ENCODE results near the gene OLA1.

OLA1 gene

GRCh38 chr2:174192664-174193063, 55.7 kb downstream of the OLA1 start:
- TF ChIP-seq CTCF (IDR thresholded peaks at IDR 0.05; ENCODE audit: low read length): no peak
- TF ChIP-seq EZH2 (optimal IDR thresholded peaks at IDR 0.05; ENCODE audit: low read depth, low read length): no peak
- TF ChIP-seq EZH2phosphoT487 (IDR thresholded peaks at IDR 0.05; ENCODE audit: low read length): no peak
- Histone ChIP-seq H3K27ac (ENCODE audit: low read length) (no peak overlapping the region), H3K9ac (ENCODE audit: low read length) (no peak overlapping the region), H3K36me3 (replicated peaks; ENCODE audit: insufficient read depth, low read length) (no peaks in the 10 kb centered on the region), H3K79me2 (ENCODE audit: low read length) (peaks cover 15% of the 10 kb centered on the region), H3K9me3 (replicated peaks; ENCODE audit: insufficient read depth, low read length) (no peaks in the 10 kb centered on the region), H3K4me3 (ENCODE audit: low read length) (no peak overlapping the region), H3F3A (ENCODE audit: insufficient read depth, low read length) (no peaks in the 10 kb centered on the region), H3K4me2 (ENCODE audit: low read depth, low read length) (no peak overlapping the region), H3K4me1 (ENCODE audit: low read length) (no peaks in the 10 kb centered on the region), H3K27me3 (replicated peaks; ENCODE audit: insufficient read depth, low read length) (no peaks in the 10 kb centered on the region), H4K20me1 (ENCODE audit: insufficient read depth, low read length) (no peaks in the 10 kb centered on the region), H3K9me2 (replicated peaks; ENCODE audit: insufficient read depth, low read length) (no peaks in the 10 kb centered on the region), H2AFZ (ENCODE audit: low read length) (no peak overlapping the region)
- DNase-seq: no peak

- TF ChIP-seq EZH2phosphoT487 (IDR thresholded peaks at IDR 0.05; ENCODE audit: low read length) (no peak), EZH2 (optimal IDR thresholded peaks at IDR 0.05; ENCODE audit: low read depth, low read length) (no peak), CTCF (IDR thresholded peaks at IDR 0.05; ENCODE audit: low read length) (no peak)
- Histone ChIP-seq H2AFZ (ENCODE audit: low read length) (no peak overlapping the region), H3K9me2 (replicated peaks; ENCODE audit: insufficient read depth, low read length) (no peaks in the 10 kb centered on the region), H3K36me3 (replicated peaks; ENCODE audit: insufficient read depth, low read length) (no peaks in the 10 kb centered on the region), H3K4me3 (ENCODE audit: low read length) (no peak overlapping the region), H4K20me1 (ENCODE audit: insufficient read depth, low read length) (no peaks in the 10 kb centered on the region), H3K4me1 (ENCODE audit: low read length) (no peaks in the 10 kb centered on the region), H3K9ac (ENCODE audit: low read length) (no peak overlapping the region), H3K4me2 (ENCODE audit: low read depth, low read length) (no peak overlapping the region), H3F3A (ENCODE audit: insufficient read depth, low read length) (no peaks in the 10 kb centered on the region), H3K27me3 (replicated peaks; ENCODE audit: insufficient read depth, low read length) (no peaks in the 10 kb centered on the region), H3K79me2 (ENCODE audit: low read length) (peaks cover 13% of the 10 kb centered on the region), H3K9me3 (replicated peaks; ENCODE audit: insufficient read depth, low read length) (no peaks in the 10 kb centered on the region), H3K27ac (ENCODE audit: low read length) (no peak overlapping the region)
- DNase-seq: no peak
Measured at GRCh38 chr2:174191342-174192074, 56.8 kb downstream of the OLA1 start.

GRCh38 chr2:174184915-174185314, 63.4 kb downstream of the OLA1 start:
- Histone ChIP-seq H3K79me2 (ENCODE audit: low read length) (peaks cover 42% of the 10 kb centered on the region), H3K9me3 (replicated peaks; ENCODE audit: insufficient read depth, low read length) (no peaks in the 10 kb centered on the region), H4K20me1 (ENCODE audit: insufficient read depth, low read length) (no peaks in the 10 kb centered on the region; the same call in 1 of the 2 replicates), H3K9ac (ENCODE audit: low read length) (no peak overlapping the region), H3K9me2 (replicated peaks; ENCODE audit: insufficient read depth, low read length) (no peaks in the 10 kb centered on the region), H3K4me2 (ENCODE audit: low read depth, low read length) (no peak overlapping the region), H3K4me1 (ENCODE audit: low read length) (no peaks in the 10 kb centered on the region), H2AFZ (ENCODE audit: low read length) (no peak overlapping the region), H3F3A (ENCODE audit: insufficient read depth, low read length) (no peaks in the 10 kb centered on the region), H3K27me3 (replicated peaks; ENCODE audit: insufficient read depth, low read length) (no peaks in the 10 kb centered on the region), H3K4me3 (ENCODE audit: low read length) (no peak overlapping the region), H3K36me3 (replicated peaks; ENCODE audit: insufficient read depth, low read length) (no peaks in the 10 kb centered on the region), H3K27ac (ENCODE audit: low read length) (no peak overlapping the region)
- TF ChIP-seq CTCF (IDR thresholded peaks at IDR 0.05; ENCODE audit: low read length): no peak
- TF ChIP-seq EZH2phosphoT487 (IDR thresholded peaks at IDR 0.05; ENCODE audit: low read length): no peak
- no peak for TF ChIP-seq EZH2 (optimal IDR thresholded peaks at IDR 0.05; ENCODE audit: low read depth, low read length)
- DNase-seq: no peak
